Endothelial cell of umbilical vein (primary cell): ENCODE measurements around the gene P3H1.

ENCODE experiments used
- JUN ChIP-seq: IDR thresholded peaks from 2 replicates; pipeline ENCODE4 v1.6.1; 2011; ENCODE audit warnings: borderline replicate concordance, low read depth; ENCODE audit not compliant: insufficient read length, insufficient read depth
- POLR2AphosphoS5 ChIP-seq: IDR thresholded peaks from 2 replicates; pipeline ENCODE4 v1.6.1; 2012; ENCODE audit warnings: low read depth, mild to moderate bottlenecking, control low read depth, low read length, moderate library complexity; ENCODE audit not compliant: insufficient read depth
- TF ChIP-seq, protein P1 (sequence below), 2 donors: IDR thresholded peaks; 1 replicate in 1 of 2; 2 replicates in 1 of 2; pipeline ENCODE4 v1.5.1; 2011; ENCODE audit warnings: low read length in 2 of 2, mild to moderate bottlenecking in 2 of 2, moderate library complexity in 2 of 2, control low read depth in 1 of 2, inconsistent platforms in 1 of 2, low read depth in 1 of 2; ENCODE audit not compliant: insufficient read depth in 1 of 2; ENCODE audit errors: extremely low read depth in 1 of 2

DNA sequence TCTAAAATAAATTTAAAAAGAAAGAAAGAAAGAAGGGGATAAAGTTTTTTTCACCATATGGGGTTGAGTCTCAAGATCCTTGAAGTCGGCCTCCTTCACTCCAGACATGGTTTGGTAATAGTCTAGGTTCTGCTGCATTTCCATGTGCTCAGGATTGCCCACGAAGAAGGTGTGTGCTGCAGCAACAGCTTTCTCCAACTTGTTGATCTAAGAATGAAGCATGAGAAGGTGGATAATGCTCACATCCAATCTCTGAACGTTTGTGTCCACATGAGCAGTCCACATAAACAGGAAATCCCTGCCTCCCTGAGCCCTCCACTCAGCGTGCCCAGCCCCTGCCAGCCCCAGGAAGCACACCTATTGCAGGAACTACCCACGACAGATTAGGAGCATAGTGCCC lies 4.6 kb downstream of the P3H1 start:
- TF ChIP-seq, protein P1, sequence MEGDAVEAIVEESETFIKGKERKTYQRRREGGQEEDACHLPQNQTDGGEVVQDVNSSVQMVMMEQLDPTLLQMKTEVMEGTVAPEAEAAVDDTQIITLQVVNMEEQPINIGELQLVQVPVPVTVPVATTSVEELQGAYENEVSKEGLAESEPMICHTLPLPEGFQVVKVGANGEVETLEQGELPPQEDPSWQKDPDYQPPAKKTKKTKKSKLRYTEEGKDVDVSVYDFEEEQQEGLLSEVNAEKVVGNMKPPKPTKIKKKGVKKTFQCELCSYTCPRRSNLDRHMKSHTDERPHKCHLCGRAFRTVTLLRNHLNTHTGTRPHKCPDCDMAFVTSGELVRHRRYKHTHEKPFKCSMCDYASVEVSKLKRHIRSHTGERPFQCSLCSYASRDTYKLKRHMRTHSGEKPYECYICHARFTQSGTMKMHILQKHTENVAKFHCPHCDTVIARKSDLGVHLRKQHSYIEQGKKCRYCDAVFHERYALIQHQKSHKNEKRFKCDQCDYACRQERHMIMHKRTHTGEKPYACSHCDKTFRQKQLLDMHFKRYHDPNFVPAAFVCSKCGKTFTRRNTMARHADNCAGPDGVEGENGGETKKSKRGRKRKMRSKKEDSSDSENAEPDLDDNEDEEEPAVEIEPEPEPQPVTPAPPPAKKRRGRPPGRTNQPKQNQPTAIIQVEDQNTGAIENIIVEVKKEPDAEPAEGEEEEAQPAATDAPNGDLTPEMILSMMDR (IDR thresholded peaks at IDR 0.05; ENCODE audit: extremely low read depth in 1 of 2, insufficient read depth in 1 of 2, low read depth in 1 of 2, low read length in 2 of 2), result no peak
- no peak for TF ChIP-seq JUN
- TF ChIP-seq POLR2AphosphoS5, result no peak
